Progenitor cell of endocrine pancreas (in vitro differentiated cells): ENCODE measurements around the gene OR2A25. TPM values are rescaled to one million over a fixed set of nuclear protein-coding genes. Genes with fewer than 3 reads are reported as not detected.

Source experiments
- DNase-seq: peaks from one replicate; pipeline ENCODE4 v3.0.0; 2021; ENCODE audit warnings: low spot score; ENCODE audit not compliant: unreplicated experiment
- H3K27ac Mint-ChIP-seq: 2 replicates; pipeline ENCODE4 v1.8.0; 2021; ENCODE audit warnings: mild to moderate bottlenecking, moderate library complexity, mixed read lengths
- H3K27me3 Mint-ChIP-seq: 2 replicates; pipeline ENCODE4 v1.8.0; 2021; ENCODE audit warnings: mixed read lengths
- H3K36me3 Mint-ChIP-seq: 2 replicates; pipeline ENCODE4 v1.8.0; 2022; ENCODE audit warnings: mixed read lengths; ENCODE audit not compliant: insufficient read depth
- H3K4me1 Mint-ChIP-seq: 2 replicates; pipeline ENCODE4 v1.8.0; 2021; ENCODE audit warnings: low read depth, mixed read lengths
- H3K4me3 Mint-ChIP-seq: 2 replicates; pipeline ENCODE4 v1.8.0; 2021; ENCODE audit warnings: low read depth, mild to moderate bottlenecking, moderate library complexity, mixed read lengths
- H3K9me3 Mint-ChIP-seq: 2 replicates; pipeline ENCODE4 v1.8.0; 2021; ENCODE audit warnings: low read depth, mixed read lengths
- total RNA-seq: library from RNA; stranded (reverse); gene quantifications from 2 replicates; pipeline ENCODE4 v1.2.1, GENCODE V29; 2021
- TF ChIP-seq, protein P1 (sequence below): fragments of 200-600 bp; sonication (generic); IDR thresholded peaks from one replicate; pipeline ENCODE4 v1.5.0; 2021; ENCODE audit warnings: antibody characterized with exemption, mild to moderate bottlenecking; ENCODE audit not compliant: unreplicated experiment

Gene OR2A25
- total RNA-seq, 1 donor from 2014 or later: not detected

GRCh38 chr7:144109283-144109682 is 39.7 kb downstream of the OR2A25 start, which contains the start of gene OR2A2:
OR2A2 (plus strand) TSS chr7:144109583; CDS start chr7:144109583, 0 bp downstream.
- H3K36me3 Mint-ChIP-seq: no peaks in the 10 kb centered on the region
- H3K27me3 Mint-ChIP-seq: no peaks in the 10 kb centered on the region
- no peaks in the 10 kb centered on the region for H3K4me1 Mint-ChIP-seq
- no peak within 1 kb of the TSS for H3K27ac Mint-ChIP-seq
- no peak for DNase-seq
- H3K9me3 Mint-ChIP-seq: no peaks in the 10 kb centered on the region
- TF ChIP-seq, protein P1, sequence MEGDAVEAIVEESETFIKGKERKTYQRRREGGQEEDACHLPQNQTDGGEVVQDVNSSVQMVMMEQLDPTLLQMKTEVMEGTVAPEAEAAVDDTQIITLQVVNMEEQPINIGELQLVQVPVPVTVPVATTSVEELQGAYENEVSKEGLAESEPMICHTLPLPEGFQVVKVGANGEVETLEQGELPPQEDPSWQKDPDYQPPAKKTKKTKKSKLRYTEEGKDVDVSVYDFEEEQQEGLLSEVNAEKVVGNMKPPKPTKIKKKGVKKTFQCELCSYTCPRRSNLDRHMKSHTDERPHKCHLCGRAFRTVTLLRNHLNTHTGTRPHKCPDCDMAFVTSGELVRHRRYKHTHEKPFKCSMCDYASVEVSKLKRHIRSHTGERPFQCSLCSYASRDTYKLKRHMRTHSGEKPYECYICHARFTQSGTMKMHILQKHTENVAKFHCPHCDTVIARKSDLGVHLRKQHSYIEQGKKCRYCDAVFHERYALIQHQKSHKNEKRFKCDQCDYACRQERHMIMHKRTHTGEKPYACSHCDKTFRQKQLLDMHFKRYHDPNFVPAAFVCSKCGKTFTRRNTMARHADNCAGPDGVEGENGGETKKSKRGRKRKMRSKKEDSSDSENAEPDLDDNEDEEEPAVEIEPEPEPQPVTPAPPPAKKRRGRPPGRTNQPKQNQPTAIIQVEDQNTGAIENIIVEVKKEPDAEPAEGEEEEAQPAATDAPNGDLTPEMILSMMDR: no peak
- H3K4me3 Mint-ChIP-seq: no peak within 1 kb of the TSS

DNA sequence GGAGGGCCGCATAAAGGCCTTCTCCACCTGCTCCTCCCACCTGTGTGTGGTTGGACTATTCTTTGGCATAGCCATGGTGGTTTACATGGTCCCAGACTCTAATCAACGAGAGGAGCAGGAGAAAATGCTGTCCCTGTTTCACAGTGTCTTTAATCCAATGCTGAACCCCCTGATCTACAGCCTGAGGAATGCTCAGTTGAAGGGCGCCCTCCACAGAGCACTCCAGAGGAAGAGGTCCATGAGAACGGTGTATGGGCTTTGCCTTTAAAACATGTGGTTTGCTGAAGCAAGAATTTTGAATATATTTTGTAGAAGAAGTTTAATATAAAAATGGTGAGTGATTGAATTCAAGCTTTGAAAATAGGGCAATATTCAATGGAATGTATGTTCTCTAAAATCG is 40.7 kb downstream of the OR2A25 start:
- Mint-ChIP-seq H3K36me3 (no peaks in the 10 kb centered on the region), H3K27me3 (no peaks in the 10 kb centered on the region), H3K27ac (no peak overlapping the region), H3K4me3 (no peak overlapping the region), H3K4me1 (no peaks in the 10 kb centered on the region), H3K9me3 (no peaks in the 10 kb centered on the region)
- TF ChIP-seq, protein P1: no peak
- no peak for DNase-seq

DNA sequence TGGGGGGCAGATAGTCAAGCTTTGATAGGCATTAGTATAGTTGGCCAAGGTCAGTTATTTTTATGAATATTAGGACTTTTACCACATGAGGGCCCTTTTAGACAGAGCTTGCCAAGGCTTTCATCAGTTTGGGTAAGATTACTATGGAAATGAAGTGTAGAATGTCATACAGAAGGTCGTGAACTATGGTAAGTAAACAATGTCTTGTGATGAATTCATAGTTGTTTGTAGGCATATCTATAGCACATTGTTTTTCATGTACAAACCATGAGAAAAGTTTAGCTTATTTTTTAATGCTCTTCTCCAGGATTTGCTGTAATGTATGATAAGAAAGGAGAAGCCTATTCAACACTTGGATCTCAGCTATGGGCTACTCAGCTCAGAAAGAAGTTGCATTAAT is 44.0 kb downstream of the OR2A25 start:
- H3K9me3 Mint-ChIP-seq: no peaks in the 10 kb centered on the region
- TF ChIP-seq, protein P1: no peak

GRCh38 chr7:144118341-144118740 is 48.7 kb downstream of the OR2A25 start:
- Mint-ChIP-seq H3K4me3 (no peak overlapping the region), H3K27ac (no peak overlapping the region), H3K4me1 (no peaks in the 10 kb centered on the region), H3K27me3 (no peaks in the 10 kb centered on the region), H3K9me3 (peaks cover 2% of the 10 kb centered on the region), H3K36me3 (no peaks in the 10 kb centered on the region)
- no peak for DNase-seq
- TF ChIP-seq, protein P1: no peak

More for the DNA sequence above, 44.0 kb downstream of the OR2A25 start:
- H3K27ac Mint-ChIP-seq: no peak overlapping the region
- no peak for DNase-seq
- no peaks in the 10 kb centered on the region for H3K4me1 Mint-ChIP-seq
- no peaks in the 10 kb centered on the region for H3K36me3 Mint-ChIP-seq
- no peak overlapping the region for H3K4me3 Mint-ChIP-seq
- H3K27me3 Mint-ChIP-seq: no peaks in the 10 kb centered on the region

DNA sequence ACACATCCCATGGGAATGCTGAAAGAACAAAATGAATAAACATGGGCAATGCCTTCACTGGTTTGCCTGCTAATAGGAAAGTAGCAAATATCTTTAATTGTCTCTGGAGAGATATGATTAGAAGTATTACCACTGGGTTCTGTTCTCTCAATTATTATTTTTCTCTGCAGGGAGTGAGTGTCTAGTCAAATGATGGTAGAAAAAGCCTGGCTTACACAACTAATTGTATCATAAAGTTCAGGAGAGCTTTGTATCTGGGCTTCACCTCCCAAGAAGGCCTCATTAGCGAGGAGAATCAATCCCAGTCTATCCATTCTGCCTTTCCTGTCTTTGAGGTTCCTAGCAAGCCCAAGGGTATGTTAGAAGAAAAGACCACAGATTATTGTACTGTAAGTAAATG is 53.3 kb downstream of the OR2A25 start, which contains the start of gene OR2A14:
TSS of gene OR2A14 (plus strand) at position 301 of the 400 bp plus-strand sequence. CDS start 5,937 bp downstream, outside the sequence.
- no peak within 1 kb of the TSS for H3K4me3 Mint-ChIP-seq
- H3K27me3 Mint-ChIP-seq: no peaks in the 10 kb centered on the region
- TF ChIP-seq, protein P1: no peak
- no peaks in the 10 kb centered on the region for H3K4me1 Mint-ChIP-seq
- no peak within 1 kb of the TSS for H3K27ac Mint-ChIP-seq
- peaks cover 2% of the 10 kb centered on the region for H3K9me3 Mint-ChIP-seq
- no peaks in the 10 kb centered on the region for H3K36me3 Mint-ChIP-seq
- no peak for DNase-seq

Other genes with a start within 250 kb of the OR2A25 start
- gene TCAF1, start 167.6 kb upstream of the OR2A25 start, total RNA-seq: 112 TPM in 2 replicates
- gene OR2F2, start 134.6 kb upstream of the OR2A25 start, total RNA-seq: not detected in 2 replicates
- not detected in 2 replicates for gene OR2F1, start 115.0 kb upstream of the OR2A25 start, total RNA-seq
- not detected in 2 replicates for gene OR6B1, start 69.5 kb upstream of the OR2A25 start, total RNA-seq
- not detected in 2 replicates for gene OR2A5, start 20.9 kb upstream of the OR2A25 start, total RNA-seq
- not detected in 2 replicates for gene OR2A12, start 16.5 kb downstream of the OR2A25 start, total RNA-seq
- not detected in 2 replicates for gene OR2A2, start 39.8 kb downstream of the OR2A25 start, total RNA-seq
- not detected in 2 replicates for gene OR2A14, start 53.4 kb downstream of the OR2A25 start, total RNA-seq
- 5.4 and 6.9 TPM in 2 replicates for gene CTAGE4, start 113.7 kb downstream of the OR2A25 start, total RNA-seq
- gene ARHGEF35, start 126.0 kb downstream of the OR2A25 start, total RNA-seq: 17.3 and 19.5 TPM in 2 replicates
- 0.20 TPM in 1 of 2 replicates, not detected in the other for gene OR2A42, start 169.8 kb downstream of the OR2A25 start, total RNA-seq
- gene OR2A7, start 195.0 kb downstream of the OR2A25 start, total RNA-seq: 8.0 and 9.3 TPM in 2 replicates
- 7.2 and 8.9 TPM in 2 replicates for gene CTAGE8, start 199.5 kb downstream of the OR2A25 start, total RNA-seq
- gene OR2A1, start 242.6 kb downstream of the OR2A25 start, total RNA-seq: 0.12 TPM in 1 of 2 replicates, not detected in the other